ENCODE results near the gene PRDM11.

DNA sequence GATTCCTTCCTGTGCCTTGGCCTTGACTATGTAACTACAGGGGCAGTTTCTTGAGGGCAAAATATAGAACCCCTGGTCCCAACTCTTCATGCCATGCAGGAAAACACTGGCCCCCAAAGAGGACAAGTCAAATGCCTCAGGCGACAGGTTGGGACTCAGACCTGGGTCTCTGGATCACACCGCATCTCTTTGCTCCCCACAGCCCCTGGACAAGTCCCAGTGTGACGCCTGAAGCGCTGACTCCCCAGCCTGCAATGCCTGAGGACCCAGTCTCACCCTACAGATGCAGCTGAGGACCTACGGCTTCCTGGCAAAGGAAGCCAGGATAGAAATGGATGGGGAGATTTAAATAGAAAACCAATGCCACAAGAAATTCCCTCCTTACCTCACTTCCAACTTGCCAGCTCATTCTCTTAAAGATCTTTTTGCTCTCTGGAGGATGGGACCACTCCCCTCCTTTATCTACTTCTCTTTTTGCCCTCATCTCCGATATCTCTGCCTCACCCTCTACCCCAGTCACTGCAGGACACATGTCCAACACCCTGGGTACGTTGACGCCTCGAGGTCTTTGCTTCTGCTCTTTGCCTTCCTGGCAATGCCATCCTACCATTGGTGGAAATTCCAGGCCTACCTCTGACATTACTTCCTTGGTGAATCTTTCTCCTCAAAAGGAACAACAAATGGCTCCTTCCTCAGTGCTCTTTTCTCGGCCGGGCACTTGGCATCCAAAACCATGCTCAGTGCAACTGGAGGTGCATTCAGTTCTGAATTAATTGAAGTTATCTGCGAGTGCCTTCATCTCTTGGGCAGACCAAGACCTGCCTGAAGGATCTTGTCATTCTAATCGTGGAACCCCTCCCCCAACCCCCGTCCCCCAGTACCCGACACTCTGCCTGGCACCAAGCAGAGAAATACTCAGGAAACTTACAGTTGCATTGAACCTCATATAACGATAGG is 2.0 kb upstream of the PRDM11 start:
- TF ChIP-seq, protein P1, sequence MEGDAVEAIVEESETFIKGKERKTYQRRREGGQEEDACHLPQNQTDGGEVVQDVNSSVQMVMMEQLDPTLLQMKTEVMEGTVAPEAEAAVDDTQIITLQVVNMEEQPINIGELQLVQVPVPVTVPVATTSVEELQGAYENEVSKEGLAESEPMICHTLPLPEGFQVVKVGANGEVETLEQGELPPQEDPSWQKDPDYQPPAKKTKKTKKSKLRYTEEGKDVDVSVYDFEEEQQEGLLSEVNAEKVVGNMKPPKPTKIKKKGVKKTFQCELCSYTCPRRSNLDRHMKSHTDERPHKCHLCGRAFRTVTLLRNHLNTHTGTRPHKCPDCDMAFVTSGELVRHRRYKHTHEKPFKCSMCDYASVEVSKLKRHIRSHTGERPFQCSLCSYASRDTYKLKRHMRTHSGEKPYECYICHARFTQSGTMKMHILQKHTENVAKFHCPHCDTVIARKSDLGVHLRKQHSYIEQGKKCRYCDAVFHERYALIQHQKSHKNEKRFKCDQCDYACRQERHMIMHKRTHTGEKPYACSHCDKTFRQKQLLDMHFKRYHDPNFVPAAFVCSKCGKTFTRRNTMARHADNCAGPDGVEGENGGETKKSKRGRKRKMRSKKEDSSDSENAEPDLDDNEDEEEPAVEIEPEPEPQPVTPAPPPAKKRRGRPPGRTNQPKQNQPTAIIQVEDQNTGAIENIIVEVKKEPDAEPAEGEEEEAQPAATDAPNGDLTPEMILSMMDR (conservative IDR thresholded peaks at IDR 0.05; ENCODE audit: low read length): no peak
- no peak for TF ChIP-seq EZH2phosphoT487 (IDR thresholded peaks at IDR 0.05; ENCODE audit: borderline replicate concordance, low read depth, low read length)

Data from OCI-LY7 (cell line).